Measurements from ENCODE around the gene UROC1.

GRCh38 chr3:126510308-126510910 is 7.2 kb downstream of the UROC1 start:
- TF ChIP-seq POLR2A (IDR thresholded peaks at IDR 0.05) (no peak), CTCF (IDR thresholded peaks at IDR 0.05) (no peak), EP300 (IDR thresholded peaks at IDR 0.05) (no peak)
